ENCODE results near the gene ISCU. TPM values are rescaled to one million over a fixed set of nuclear protein-coding genes. Genes with fewer than 3 reads are reported as not detected.

ISCU gene
- total RNA-seq, 1 donor from 2014 or later = 136 TPM

DNA sequence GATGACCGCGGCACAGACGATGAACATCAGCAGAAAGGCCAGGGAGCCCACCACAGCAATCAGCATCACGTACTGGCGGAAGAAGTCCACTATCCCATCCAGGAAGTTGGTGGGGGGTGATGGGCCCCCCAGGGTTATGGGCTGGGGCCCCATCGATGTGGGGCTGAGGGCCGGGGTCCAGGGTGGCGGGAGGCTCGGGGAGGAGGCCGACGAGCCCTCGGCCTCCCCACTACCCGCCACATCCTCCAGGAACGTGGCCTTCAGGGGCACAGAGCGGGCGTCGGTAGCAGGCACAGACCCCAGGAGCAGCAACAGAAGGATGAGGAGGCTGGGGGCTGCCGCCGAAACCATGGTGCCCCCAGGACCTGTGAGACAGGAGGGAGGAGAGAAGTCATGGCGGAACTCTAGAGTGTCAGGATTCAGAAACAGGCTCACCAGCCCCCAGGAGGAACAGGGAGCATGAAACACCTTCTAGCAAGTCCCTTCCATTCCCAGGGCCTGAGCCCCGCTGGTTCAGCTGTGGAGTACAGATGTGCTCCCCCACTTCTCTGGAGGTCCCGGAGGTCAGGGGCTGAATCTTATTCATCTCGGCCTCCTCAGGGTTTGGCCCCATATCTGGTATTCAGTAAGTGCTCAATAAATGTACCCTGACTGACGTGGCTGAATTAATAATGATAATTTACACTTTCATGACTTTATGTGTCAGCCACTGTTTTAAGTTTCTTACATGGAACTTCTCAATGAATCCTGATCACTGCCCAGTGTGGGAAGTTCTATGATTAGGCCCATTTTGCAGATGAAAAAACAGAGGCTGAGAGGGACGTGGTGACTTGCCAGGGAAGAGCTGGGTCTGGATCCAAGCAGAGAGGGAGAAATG is 29.9 kb downstream of the ISCU start:
- Histone ChIP-seq H3K27ac (no peak overlapping the region), H3K36me3 (no peaks in the 10 kb centered on the region), H3K4me3 (no peak overlapping the region), H3K9me3 (no peaks in the 10 kb centered on the region), H3K4me1 (no peaks in the 10 kb centered on the region), H3K27me3 (no peaks in the 10 kb centered on the region)
- DNase-seq (ENCODE audit: low spot score in 2 of 2) = no peak
- TF ChIP-seq CTCF (IDR thresholded peaks at IDR 0.05) = no peak
- intact Hi-C loops (cut with DNase I) = no loop called here

DNA sequence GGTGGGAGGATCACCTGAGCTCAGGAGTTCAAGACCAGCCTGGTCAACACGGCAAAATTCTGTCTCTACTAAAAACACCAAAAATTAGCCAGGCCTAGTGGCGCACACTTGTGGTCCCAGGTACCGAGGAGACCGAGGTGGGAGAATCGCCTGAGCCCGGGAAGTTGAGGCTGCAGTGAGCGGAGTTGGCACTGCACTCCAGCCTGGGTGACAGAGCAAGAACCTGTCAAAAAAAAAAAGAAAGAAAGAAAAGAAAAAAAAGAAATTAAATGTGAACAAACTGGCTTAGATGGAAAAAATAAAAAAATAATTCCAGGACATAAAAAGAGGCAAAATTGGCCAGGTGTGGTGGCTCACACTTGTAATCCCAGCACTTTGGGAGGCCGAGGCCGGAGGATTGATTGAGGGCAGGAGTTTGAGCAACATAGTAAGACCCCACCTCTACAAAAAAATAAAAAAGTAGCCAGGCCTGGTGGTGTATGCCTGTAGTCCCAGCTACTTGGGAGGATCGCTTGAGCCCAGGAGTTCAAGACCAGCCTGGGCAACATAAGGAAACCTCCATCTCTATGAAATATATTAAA is 32.0 kb downstream of the ISCU start:
- no peak overlapping the region for H3K27ac ChIP-seq
- H3K4me3 ChIP-seq = no peak overlapping the region
- no peak for DNase-seq (ENCODE audit: low spot score in 2 of 2)
- no peaks in the 10 kb centered on the region for H3K4me1 ChIP-seq
- no peaks in the 10 kb centered on the region for H3K36me3 ChIP-seq
- no peaks in the 10 kb centered on the region for H3K9me3 ChIP-seq
- intact Hi-C loops (cut with DNase I) = no loop called here
- H3K27me3 ChIP-seq = no peaks in the 10 kb centered on the region
- TF ChIP-seq CTCF (IDR thresholded peaks at IDR 0.05) = no peak

DNA sequence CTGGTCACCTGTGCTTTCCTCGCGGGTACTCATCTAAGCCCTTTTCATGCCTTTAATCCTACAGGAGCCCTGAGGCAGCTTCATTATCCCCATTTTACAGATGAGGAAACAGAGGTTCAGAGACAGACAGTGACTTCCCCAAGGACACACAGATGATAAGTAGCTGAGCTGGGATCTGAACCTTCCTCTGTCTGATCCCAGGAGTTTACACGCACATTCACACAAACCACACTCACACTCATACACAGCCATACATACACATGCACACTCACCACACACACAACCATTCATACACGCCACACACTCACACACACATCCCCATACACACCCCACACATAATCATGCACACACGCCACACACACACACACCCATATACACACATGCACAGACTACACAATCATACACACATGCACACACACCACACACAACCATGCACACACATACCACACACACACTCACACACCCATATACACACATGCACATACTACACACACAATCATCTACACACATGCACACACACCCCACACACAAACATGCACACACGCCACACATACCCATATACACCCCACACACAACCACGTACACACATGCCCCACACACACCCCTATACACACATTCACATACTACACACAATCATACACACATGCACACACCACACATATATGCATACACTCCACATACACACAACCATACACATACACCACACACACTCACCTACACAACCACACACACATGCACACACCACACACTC is 32.7 kb downstream of the ISCU start:
- no peak for TF ChIP-seq CTCF (IDR thresholded peaks at IDR 0.05)
- no peak for DNase-seq (ENCODE audit: low spot score in 2 of 2)

GRCh38 chr12:108595711-108596647 is 33.6 kb downstream of the ISCU start:
- no peaks in the 10 kb centered on the region for H3K36me3 ChIP-seq
- no peak for TF ChIP-seq CTCF (IDR thresholded peaks at IDR 0.05)
- no peak for DNase-seq (ENCODE audit: low spot score in 2 of 2)
- H3K27ac ChIP-seq = no peak overlapping the region
- H3K4me3 ChIP-seq = no peak overlapping the region
- no peaks in the 10 kb centered on the region for H3K27me3 ChIP-seq
- intact Hi-C loops (cut with DNase I) = no loop called here
- no peaks in the 10 kb centered on the region for H3K9me3 ChIP-seq
- no peaks in the 10 kb centered on the region for H3K4me1 ChIP-seq

More for the DNA sequence above, 32.7 kb downstream of the ISCU start:
- H3K4me1 ChIP-seq = no peaks in the 10 kb centered on the region
- no peaks in the 10 kb centered on the region for H3K36me3 ChIP-seq
- no peaks in the 10 kb centered on the region for H3K9me3 ChIP-seq
- H3K27ac ChIP-seq = no peak overlapping the region
- H3K27me3 ChIP-seq = no peaks in the 10 kb centered on the region
- intact Hi-C loops (cut with DNase I) = no loop called here
- H3K4me3 ChIP-seq = no peak overlapping the region
